BE2C (cell line): ENCODE data around the gene THUMPD1.
"Not testable (repeated sequence)": the region's sequence is repeated elsewhere in the genome, so short reads cannot be mapped to it uniquely, and the experiment has no call there.

Source experiments
- DNase-seq: peaks from one replicate; pipeline ENCODE4 v3.0.0-alpha.2; 2020
- H3K27me3 ChIP-seq: fragments of 250-450 bp; sonication (Bioruptor Pico); 2 replicates; pipeline ENCODE4 v1.5.1; 2020; ENCODE audit warnings: mild to moderate bottlenecking
- H3K36me3 ChIP-seq: fragments of 250-450 bp; sonication (Bioruptor Pico); 2 replicates; pipeline ENCODE4 v1.5.1; 2020; ENCODE audit warnings: mild to moderate bottlenecking
- H3K4me1 ChIP-seq: fragments of 250-450 bp; sonication (Bioruptor Pico); 2 replicates; pipeline ENCODE4 v1.5.1; 2020
- H3K4me3 ChIP-seq: 2 replicates; pipeline ENCODE4 v1.5.1; 2011; ENCODE audit warnings: low read depth, low read length
- H3K9me3 ChIP-seq: fragments of 250-450 bp; sonication (Bioruptor Pico); 2 replicates; pipeline ENCODE4 v1.5.1; 2020
- TF ChIP-seq, protein P1 (sequence below): IDR thresholded peaks from 2 replicates; pipeline ENCODE4 v1.5.1; 2012; ENCODE audit warnings: mild to moderate bottlenecking, low read depth, low read length

THUMPD1 gene

DNA sequence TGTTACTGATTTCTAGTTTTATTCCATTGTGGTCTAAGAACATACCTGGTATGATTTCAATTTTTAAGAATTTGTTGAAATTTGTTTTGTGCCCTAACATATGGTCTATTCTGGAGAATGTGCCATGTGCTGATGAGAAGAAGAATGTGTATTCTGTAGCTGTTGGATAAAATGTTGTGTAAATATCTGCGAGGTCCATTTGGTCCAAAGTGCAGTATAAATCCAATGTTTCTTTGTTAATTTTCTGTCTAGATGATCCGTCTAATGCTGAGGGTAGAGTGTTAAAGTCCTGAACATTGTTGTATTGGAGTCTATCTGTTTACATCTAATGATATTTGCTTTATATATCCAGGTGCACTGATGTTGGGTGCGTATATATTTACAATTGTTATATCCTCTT lies 32.1 kb upstream of the THUMPD1 start:
- Histone ChIP-seq H3K27me3 (no peaks in the 10 kb centered on the region; the same call in 1 of the 2 replicates), H3K36me3 (no peaks in the 10 kb centered on the region), H3K4me1 (no peaks in the 10 kb centered on the region), H3K9me3 (no peaks in the 10 kb centered on the region), H3K4me3 (no peak overlapping the region)
- DNase-seq: no peak
- TF ChIP-seq, protein P1, sequence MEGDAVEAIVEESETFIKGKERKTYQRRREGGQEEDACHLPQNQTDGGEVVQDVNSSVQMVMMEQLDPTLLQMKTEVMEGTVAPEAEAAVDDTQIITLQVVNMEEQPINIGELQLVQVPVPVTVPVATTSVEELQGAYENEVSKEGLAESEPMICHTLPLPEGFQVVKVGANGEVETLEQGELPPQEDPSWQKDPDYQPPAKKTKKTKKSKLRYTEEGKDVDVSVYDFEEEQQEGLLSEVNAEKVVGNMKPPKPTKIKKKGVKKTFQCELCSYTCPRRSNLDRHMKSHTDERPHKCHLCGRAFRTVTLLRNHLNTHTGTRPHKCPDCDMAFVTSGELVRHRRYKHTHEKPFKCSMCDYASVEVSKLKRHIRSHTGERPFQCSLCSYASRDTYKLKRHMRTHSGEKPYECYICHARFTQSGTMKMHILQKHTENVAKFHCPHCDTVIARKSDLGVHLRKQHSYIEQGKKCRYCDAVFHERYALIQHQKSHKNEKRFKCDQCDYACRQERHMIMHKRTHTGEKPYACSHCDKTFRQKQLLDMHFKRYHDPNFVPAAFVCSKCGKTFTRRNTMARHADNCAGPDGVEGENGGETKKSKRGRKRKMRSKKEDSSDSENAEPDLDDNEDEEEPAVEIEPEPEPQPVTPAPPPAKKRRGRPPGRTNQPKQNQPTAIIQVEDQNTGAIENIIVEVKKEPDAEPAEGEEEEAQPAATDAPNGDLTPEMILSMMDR: no peak

DNA sequence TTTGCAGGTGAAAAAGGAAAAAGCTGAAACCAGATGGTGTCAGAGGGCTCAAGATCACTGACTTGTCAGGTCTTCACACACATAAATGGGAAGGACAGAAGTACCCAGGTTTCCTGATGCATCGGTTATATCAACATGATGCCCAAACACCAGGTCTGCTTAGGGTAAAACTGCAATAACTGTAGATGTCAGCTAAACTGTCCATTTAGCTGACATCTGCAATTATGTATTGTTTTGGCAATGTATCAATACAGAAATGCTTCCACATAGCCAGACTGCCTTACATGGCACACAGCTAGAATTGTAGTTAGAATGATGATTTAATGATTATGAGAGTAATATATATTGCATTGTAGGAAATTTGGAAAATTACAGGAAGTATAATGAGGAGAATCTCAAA lies 27.2 kb upstream of the THUMPD1 start:
- no peak overlapping the region for H3K4me3 ChIP-seq
- H3K9me3 ChIP-seq: no peaks in the 10 kb centered on the region
- TF ChIP-seq, protein P1: no peak
- no peaks in the 10 kb centered on the region for H3K4me1 ChIP-seq
- no peaks in the 10 kb centered on the region for H3K36me3 ChIP-seq
- DNase-seq: no peak
- H3K27me3 ChIP-seq: peaks cover 2% of the 10 kb centered on the region; the same call in 1 of the 2 replicates

DNA sequence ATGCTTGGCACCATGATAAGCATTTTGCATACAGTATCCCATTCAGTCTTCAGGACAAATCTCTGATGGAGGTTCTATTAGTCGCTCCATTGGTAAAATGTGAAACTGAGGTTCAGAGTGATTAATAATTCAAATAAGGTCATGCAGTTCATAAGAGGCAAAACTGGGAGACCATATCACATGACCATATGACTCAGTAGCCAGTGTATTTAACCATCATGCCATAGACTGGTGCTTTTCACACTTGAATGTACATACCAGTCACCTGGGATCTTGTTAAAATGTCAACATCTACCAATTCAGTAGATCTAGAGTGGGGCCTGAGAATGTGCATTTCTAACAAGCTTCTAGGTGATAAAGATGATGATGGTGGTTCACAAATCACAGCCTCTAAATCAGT lies 26.5 kb upstream of the THUMPD1 start:
- Histone ChIP-seq H3K4me1 (no peaks in the 10 kb centered on the region), H3K27me3 (peaks cover 3% of the 10 kb centered on the region; the same call in 1 of the 2 replicates), H3K9me3 (no peaks in the 10 kb centered on the region), H3K36me3 (no peaks in the 10 kb centered on the region), H3K4me3 (no peak overlapping the region)
- TF ChIP-seq, protein P1: no peak
- no peak for DNase-seq

DNA sequence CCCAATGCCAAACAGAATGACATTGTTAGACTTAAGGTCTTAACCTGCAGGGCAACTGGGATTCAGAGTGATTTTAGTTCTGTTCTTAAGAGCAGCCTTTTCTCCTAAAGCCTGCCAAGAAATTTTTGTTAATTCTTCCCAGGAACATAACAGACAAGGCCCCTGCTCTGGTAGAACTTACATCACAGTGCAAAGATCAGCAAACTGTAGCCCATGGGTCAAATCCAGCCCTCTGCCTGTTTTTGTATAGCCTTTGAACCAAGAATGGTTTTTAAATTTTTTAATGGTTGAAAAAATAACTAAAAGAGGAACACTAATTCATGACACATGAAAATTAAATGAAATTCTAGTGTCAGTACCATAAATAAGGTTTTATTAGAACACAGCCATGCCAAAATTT lies 26.0 kb upstream of the THUMPD1 start:
- no peak for DNase-seq
- H3K27me3 ChIP-seq: peaks cover 3% of the 10 kb centered on the region; the same call in 1 of the 2 replicates
- H3K36me3 ChIP-seq: no peaks in the 10 kb centered on the region
- no peaks in the 10 kb centered on the region for H3K4me1 ChIP-seq
- H3K4me3 ChIP-seq: no peak overlapping the region
- no peaks in the 10 kb centered on the region for H3K9me3 ChIP-seq
- TF ChIP-seq, protein P1: no peak

DNA sequence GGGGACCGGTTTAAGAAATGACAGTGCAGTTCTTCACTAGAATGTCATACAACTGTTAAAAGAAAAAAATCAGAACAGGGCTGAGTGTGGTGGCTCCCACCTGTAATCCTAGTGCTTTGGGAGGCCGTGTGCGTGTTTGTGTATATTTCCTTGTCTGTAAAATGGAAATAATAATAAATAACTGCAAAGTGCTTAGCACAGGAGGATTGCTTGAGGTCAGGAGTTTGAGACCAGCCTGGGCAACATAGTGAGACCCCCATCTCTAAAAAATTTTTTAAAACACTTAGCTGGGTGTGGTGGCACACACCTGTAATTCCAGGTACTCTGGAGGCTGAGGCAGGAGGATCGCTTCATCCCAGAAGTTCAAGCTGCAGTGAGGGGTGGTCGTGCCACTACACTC lies 24.7 kb upstream of the THUMPD1 start:
- H3K4me3 ChIP-seq: no peak overlapping the region
- DNase-seq: no peak
- H3K9me3 ChIP-seq: no peaks in the 10 kb centered on the region
- TF ChIP-seq, protein P1: no peak
- no peaks in the 10 kb centered on the region for H3K4me1 ChIP-seq
- H3K27me3 ChIP-seq: peaks cover 3% of the 10 kb centered on the region; the same call in 1 of the 2 replicates
- H3K36me3 ChIP-seq: no peaks in the 10 kb centered on the region

DNA sequence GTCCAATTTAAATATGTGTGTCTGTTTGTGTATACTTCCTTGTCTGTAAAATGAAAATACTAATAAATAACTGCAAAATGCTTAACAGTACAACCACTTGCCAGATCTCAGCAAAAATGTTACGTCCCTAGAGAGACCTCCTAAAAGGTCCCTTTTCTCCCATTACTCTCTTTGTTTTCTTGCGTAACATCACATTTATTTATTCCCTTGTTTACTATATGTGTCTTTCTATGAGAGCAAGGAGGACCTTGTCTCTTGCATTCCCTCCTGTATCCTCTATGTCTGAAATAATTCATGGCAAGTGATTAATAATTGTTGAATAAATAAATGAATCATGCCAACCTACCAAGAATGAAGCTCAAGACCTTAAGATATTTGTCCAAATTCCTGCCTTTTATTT lies 24.1 kb upstream of the THUMPD1 start:
- Histone ChIP-seq H3K36me3 (no peaks in the 10 kb centered on the region), H3K9me3 (no peaks in the 10 kb centered on the region), H3K4me3 (no peak overlapping the region), H3K27me3 (peaks cover 3% of the 10 kb centered on the region; the same call in 1 of the 2 replicates), H3K4me1 (no peaks in the 10 kb centered on the region)
- DNase-seq: no peak
- TF ChIP-seq, protein P1: no peak

DNA sequence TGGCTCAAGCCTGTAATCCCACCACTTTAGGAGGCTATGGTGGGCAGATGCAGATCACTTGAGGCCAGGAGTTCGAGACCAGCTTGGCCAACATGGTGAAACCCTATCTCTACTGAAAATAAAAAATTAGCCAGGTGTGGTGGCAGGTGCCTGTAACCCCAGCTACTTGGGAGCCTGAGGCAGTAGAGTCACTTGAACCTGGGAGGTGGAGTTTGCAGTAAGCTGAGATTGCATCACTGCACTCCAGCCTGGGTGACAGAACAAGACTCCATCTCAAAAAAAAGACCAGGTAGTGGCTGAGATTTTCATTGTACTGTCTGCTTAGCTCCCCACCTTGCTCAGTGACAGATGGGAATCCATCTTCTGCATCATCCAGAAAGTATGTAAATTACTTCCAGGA lies 22.8 kb upstream of the THUMPD1 start:
- not testable (repeated sequence) for H3K4me1 ChIP-seq, H3K36me3 ChIP-seq, H3K27me3 ChIP-seq, DNase-seq, H3K4me3 ChIP-seq, H3K9me3 ChIP-seq
